Cardiac fibroblast (primary cell): ENCODE results near the gene ABHD12.

Experiments
- DNase-seq, 2 donors: peaks; one replicate each; pipeline versions ENCODE4 v3.0.0 to v3.0.0-alpha.2; 2010; ENCODE audit warnings: low read depth in 2 of 2
- H3K4me3 ChIP-seq, 2 donors: replicated peaks in 1 of 2; 1 replicate in 1 of 2; 2 replicates in 1 of 2; pipeline ENCODE4 v1.5.1; 2011; ENCODE audit warnings: low read depth in 2 of 2, low read length in 2 of 2, mild to moderate bottlenecking in 2 of 2, moderate library complexity in 1 of 2
- CTCF ChIP-seq: IDR thresholded peaks from one replicate; pipeline ENCODE4 v1.5.1; 2011; ENCODE audit warnings: low read depth, mild to moderate bottlenecking, low read length, inconsistent platforms

ABHD12 gene

GRCh38 chr20:25376236-25376635 is 14.4 kb downstream of the ABHD12 start:
- DNase-seq, result no peak
- no peak overlapping the region for H3K4me3 ChIP-seq
- no peak for TF ChIP-seq CTCF

GRCh38 chr20:25374842-25375241 is 15.8 kb downstream of the ABHD12 start:
- no peak for DNase-seq
- no peak for TF ChIP-seq CTCF
- H3K4me3 ChIP-seq, result no peak overlapping the region

- H3K4me3 ChIP-seq, result no peak overlapping the region
- peak; percentile 50 to 97 for DNase-seq
Observed at GRCh38 chr20:25372584-25373336, 17.9 kb downstream of the ABHD12 start.

GRCh38 chr20:25369971-25370370 is 20.7 kb downstream of the ABHD12 start:
- DNase-seq, result no peak
- no peak overlapping the region for H3K4me3 ChIP-seq
- TF ChIP-seq CTCF, result no peak

More at GRCh38 chr20:25372584-25373336, 17.9 kb downstream of the ABHD12 start:
- no peak for TF ChIP-seq CTCF

- no peak overlapping the region for H3K4me3 ChIP-seq
- no peak for DNase-seq
- TF ChIP-seq CTCF, result no peak
Observed at GRCh38 chr20:25369529-25369928, 21.1 kb downstream of the ABHD12 start.

- TF ChIP-seq CTCF, result no peak
- no peak overlapping the region for H3K4me3 ChIP-seq
- DNase-seq, result no peak
Observed at GRCh38 chr20:25368976-25369375, 21.7 kb downstream of the ABHD12 start.

GRCh38 chr20:25368526-25368925 is 22.1 kb downstream of the ABHD12 start:
- no peak for TF ChIP-seq CTCF
- H3K4me3 ChIP-seq, result no peak overlapping the region

More at GRCh38 chr20:25368526-25368925, 22.1 kb downstream of the ABHD12 start:
- no peak for DNase-seq
